GM23338 (cell line): ENCODE data around the gene CFHR1. TPM values are rescaled to one million over a fixed set of nuclear protein-coding genes. Genes with fewer than 3 reads are reported as not detected.

ENCODE experiments used
- ATAC-seq: fragments of 200-7000 bp; cut with Tn5 transposase; 3 replicates; pipeline ENCODE4 v1.9.1; 2020
- DNase-seq: peaks from one replicate; pipeline ENCODE4 v3.0.0-alpha.2; 2015; ENCODE audit warnings: low spot score
- H2AFZ ChIP-seq: fragments of 200-600 bp; sonication (generic); 2 replicates; pipeline ENCODE4 v1.8.0; 2016; ENCODE audit warnings: antibody characterized with exemption, mild to moderate bottlenecking, moderate library complexity
- H3F3A ChIP-seq: fragments of 200-600 bp; sonication (generic); replicated peaks from 2 replicates; pipeline ENCODE4 v1.8.0; 2017; ENCODE audit warnings: antibody characterized with exemption, mixed run types, low read depth
- H3K27ac ChIP-seq: fragments of 200-600 bp; sonication (generic); 2 replicates; pipeline ENCODE4 v1.6.1; 2016; ENCODE audit warnings: low read depth
- H3K27me3 ChIP-seq: fragments of 200-600 bp; sonication (generic); 2 replicates; pipeline ENCODE4 v1.8.0; 2016; ENCODE audit warnings: mild to moderate bottlenecking, mixed run types, moderate library complexity; ENCODE audit not compliant: insufficient read depth
- H3K36me3 ChIP-seq: fragments of 200-600 bp; sonication (generic); 2 replicates; pipeline ENCODE4 v1.8.0; 2016; ENCODE audit warnings: mild to moderate bottlenecking; ENCODE audit not compliant: insufficient read depth
- H3K4me1 ChIP-seq: fragments of 200-600 bp; sonication (generic); 2 replicates; pipeline ENCODE4 v1.8.0; 2016; ENCODE audit warnings: mild to moderate bottlenecking, moderate library complexity; ENCODE audit not compliant: insufficient read depth
- H3K4me2 ChIP-seq: fragments of 200-600 bp; sonication (generic); 2 replicates; pipeline ENCODE4 v1.7.1; 2017; ENCODE audit warnings: mixed run types
- H3K4me3 ChIP-seq: fragments of 200-600 bp; sonication (generic); 2 replicates; pipeline ENCODE4 v1.6.1; 2016; ENCODE audit warnings: mixed run types
- H3K79me2 ChIP-seq: fragments of 200-600 bp; sonication (generic); replicated peaks from 2 replicates; pipeline ENCODE4 v1.8.0; 2017; ENCODE audit warnings: mild to moderate bottlenecking; ENCODE audit not compliant: insufficient read depth
- H3K9me2 ChIP-seq: fragments of 200-600 bp; sonication (generic); 2 replicates; pipeline ENCODE4 v1.8.0; 2017; ENCODE audit not compliant: insufficient read depth
- H4K20me1 ChIP-seq: fragments of 200-600 bp; sonication (generic); replicated peaks from 2 replicates; pipeline ENCODE4 v1.8.0; 2017; ENCODE audit warnings: mild to moderate bottlenecking; ENCODE audit not compliant: insufficient read depth
- H3K27ac Mint-ChIP-seq: 2 replicates; pipeline ENCODE4 v1.8.0; 2020; ENCODE audit warnings: inconsistent platforms, mild to moderate bottlenecking, moderate library complexity, mixed read lengths
- H3K27me3 Mint-ChIP-seq: 3 replicates; pipeline ENCODE4 v1.8.0; 2022; ENCODE audit warnings: low read depth, mild to moderate bottlenecking, moderate library complexity, mixed read lengths, inconsistent platforms; ENCODE audit not compliant: insufficient read depth, poor library complexity
- H3K36me3 Mint-ChIP-seq: 3 replicates; pipeline ENCODE4 v1.8.0; 2021; ENCODE audit warnings: low read depth, mild to moderate bottlenecking, inconsistent platforms, moderate library complexity, mixed read lengths
- H3K4me1 Mint-ChIP-seq: 3 replicates; pipeline ENCODE4 v1.8.0; 2020; ENCODE audit warnings: mild to moderate bottlenecking, inconsistent platforms, mixed read lengths
- H3K4me3 Mint-ChIP-seq: 3 replicates; pipeline ENCODE4 v1.8.0; 2021; ENCODE audit warnings: moderate library complexity, mild to moderate bottlenecking, inconsistent platforms, mixed read lengths
- H3K9me3 Mint-ChIP-seq: 3 replicates; pipeline ENCODE4 v1.8.0; 2020; ENCODE audit warnings: moderate library complexity, mild to moderate bottlenecking, inconsistent platforms, mixed read lengths
- CREB1 ChIP-seq: fragments of 250-450 bp; sonication (Bioruptor Pico); IDR thresholded peaks from 2 replicates; pipeline ENCODE4 v1.5.0; 2020; ENCODE audit warnings: low read depth, mild to moderate bottlenecking, moderate library complexity
- CTCF ChIP-seq, 2 experiments: fragments of 200-600 bp in 1 of 2; sonication (generic) in 1 of 2; conservative IDR thresholded peaks; 2 replicates each; pipeline versions ENCODE4 v1.5.1 to v1.6.1; 2016 to 2017; ENCODE audit warnings: antibody characterized with exemption in 2 of 2, low read depth in 2 of 2, mild to moderate bottlenecking in 2 of 2, moderate library complexity in 1 of 2
- ETS1 ChIP-seq: IDR thresholded peaks from 2 replicates; pipeline ENCODE4 v1.6.1; 2016; ENCODE audit warnings: antibody characterized with exemption
- EZH2 ChIP-seq: fragments of 200-600 bp; sonication (generic); IDR thresholded peaks from one replicate; pipeline ENCODE4 v1.8.0; 2017; ENCODE audit warnings: antibody characterized with exemption, mild to moderate bottlenecking, low read depth; ENCODE audit not compliant: unreplicated experiment
- EZH2phosphoT487 ChIP-seq: fragments of 200-600 bp; sonication (generic); IDR thresholded peaks from one replicate; pipeline ENCODE4 v1.8.1; 2018; ENCODE audit warnings: antibody characterized with exemption; ENCODE audit not compliant: unreplicated experiment
- JUNB ChIP-seq: IDR thresholded peaks from one replicate; pipeline ENCODE4 v1.6.1; 2016; ENCODE audit warnings: antibody characterized with exemption; ENCODE audit not compliant: unreplicated experiment
- NANOG ChIP-seq: IDR thresholded peaks from 2 replicates; pipeline ENCODE4 v1.6.1; 2016; ENCODE audit warnings: antibody characterized with exemption, borderline replicate concordance
- POLR2AphosphoS5 ChIP-seq: IDR thresholded peaks from 2 replicates; pipeline ENCODE4 v1.6.1; 2016; ENCODE audit warnings: antibody characterized with exemption, low read depth
- REST ChIP-seq: IDR thresholded peaks from one replicate; pipeline ENCODE4 v1.6.1; 2018; ENCODE audit warnings: antibody characterized with exemption; ENCODE audit not compliant: unreplicated experiment
- STAT1 ChIP-seq: IDR thresholded peaks from one replicate; pipeline ENCODE4 v1.6.1; 2016; ENCODE audit warnings: antibody characterized with exemption; ENCODE audit not compliant: unreplicated experiment
- ZNF114 ChIP-seq: fragments of 250-450 bp; sonication (Bioruptor Pico); IDR thresholded peaks from 2 replicates; pipeline ENCODE4 v1.5.0; 2020; ENCODE audit warnings: mild to moderate bottlenecking, moderate library complexity
- ZNF331 ChIP-seq: fragments of 250-450 bp; sonication (Bioruptor Pico); IDR thresholded peaks from 2 replicates; pipeline ENCODE4 v1.5.0; 2020; ENCODE audit warnings: low read depth, mild to moderate bottlenecking, moderate library complexity
- polyA plus RNA-seq: library from polyadenylated mRNA; unstranded; fragments of >200 nt; fragmentation: Nextera tagmentation; extraction: Ambion mirVana; gene quantifications from 2 replicates; pipeline ENCODE4 v1.2.1, GENCODE V29; 2016
- total RNA-seq: library from RNA; depleted of rRNA; stranded (reverse); fragments of >200 nt; shearing (Covaris generic); gene quantifications from 2 replicates; pipeline ENCODE4 v1.2.3, GENCODE V29; 2014

CFHR1 gene
- total and polyA plus RNA-seq, 2 experiments from 2014 or later: not detected

- Mint-ChIP-seq H3K36me3 (no peaks in the 10 kb centered on the region), H3K27ac (no peak overlapping the region), H3K4me3 (no peak overlapping the region), H3K4me1 (no peaks in the 10 kb centered on the region), H3K27me3 (no peaks in the 10 kb centered on the region), H3K9me3 (no peaks in the 10 kb centered on the region)
- Histone ChIP-seq H4K20me1 (no peaks in the 10 kb centered on the region), H3K4me3 (no peak overlapping the region), H3K27me3 (no peaks in the 10 kb centered on the region), H3F3A (no peaks in the 10 kb centered on the region), H3K36me3 (no peaks in the 10 kb centered on the region), H2AFZ (no peak overlapping the region), H3K79me2 (no peaks in the 10 kb centered on the region), H3K4me1 (no peaks in the 10 kb centered on the region), H3K4me2 (no peak overlapping the region), H3K9me2 (no peaks in the 10 kb centered on the region), H3K27ac (no peak overlapping the region)
- DNase-seq (no peak), ATAC-seq (no peak)
- no peak for TF ChIP-seq POLR2AphosphoS5
- no peak for TF ChIP-seq REST
- no peak for TF ChIP-seq CREB1 (CRISPR knock-in tag)
- TF ChIP-seq ZNF331 (CRISPR knock-in tag): no peak
- no peak for TF ChIP-seq EZH2
- TF ChIP-seq NANOG: no peak
- no peak for TF ChIP-seq ZNF114 (CRISPR knock-in tag)
- TF ChIP-seq EZH2phosphoT487: no peak
- no peak for TF ChIP-seq CTCF (conservative IDR thresholded peaks at IDR 0.05; ENCODE audit: low read depth in 2 of 2)
- no peak for TF ChIP-seq JUNB
- no peak for TF ChIP-seq ETS1
- TF ChIP-seq STAT1: no peak
These were observed 40.9 kb downstream of the CFHR1 start for GRCh38 chr1:196860323-196860884.
